ENCODE results near the gene SDHB.

The SDHB gene

DNA sequence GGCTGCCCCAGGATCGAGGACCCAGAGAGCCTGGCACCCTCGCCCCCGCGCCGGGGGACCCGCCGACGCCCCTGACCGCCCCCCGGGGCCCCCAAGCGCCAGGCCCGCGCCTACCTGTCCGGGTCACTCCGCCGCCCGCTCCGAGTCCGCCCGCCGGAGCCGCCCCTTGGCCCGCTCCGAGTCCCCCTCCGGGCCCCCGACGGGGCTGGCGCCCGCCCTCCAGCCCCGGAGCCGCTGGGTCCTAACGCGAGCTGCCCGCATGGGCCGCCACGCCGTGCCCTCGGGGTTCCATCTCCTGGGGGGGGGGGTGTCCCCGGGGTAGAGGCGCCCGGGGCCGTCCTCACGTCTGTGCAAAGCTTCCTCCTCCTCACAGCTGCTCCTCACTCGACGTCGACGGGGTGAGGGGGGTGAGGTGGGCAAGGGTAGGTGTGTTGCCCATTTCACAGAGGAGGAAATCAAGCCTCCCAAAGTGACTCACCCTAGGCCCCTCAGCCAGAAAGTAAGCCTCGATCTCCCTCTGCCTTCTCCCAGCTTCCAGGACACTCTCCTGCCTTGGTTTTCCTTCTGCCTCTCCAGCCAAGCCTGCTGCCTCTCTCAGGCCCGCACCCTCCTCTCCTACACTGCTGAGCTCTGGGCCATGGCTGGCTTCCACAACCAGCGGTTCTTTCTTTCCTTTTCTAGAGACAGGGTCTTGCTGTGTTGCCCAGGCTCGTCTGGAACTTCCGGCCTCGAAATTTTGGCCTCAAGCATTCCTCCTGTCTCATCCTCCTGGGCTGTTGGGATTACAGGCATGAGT is 73.2 kb downstream of the SDHB start, which contains the start of gene MFAP2:
Gene MFAP2, minus strand, starts transcription at position 148 of the 796 bp plus-strand sequence. CDS start 2,347 bp downstream, outside the sequence.
- DNase-seq: no peak

DNA sequence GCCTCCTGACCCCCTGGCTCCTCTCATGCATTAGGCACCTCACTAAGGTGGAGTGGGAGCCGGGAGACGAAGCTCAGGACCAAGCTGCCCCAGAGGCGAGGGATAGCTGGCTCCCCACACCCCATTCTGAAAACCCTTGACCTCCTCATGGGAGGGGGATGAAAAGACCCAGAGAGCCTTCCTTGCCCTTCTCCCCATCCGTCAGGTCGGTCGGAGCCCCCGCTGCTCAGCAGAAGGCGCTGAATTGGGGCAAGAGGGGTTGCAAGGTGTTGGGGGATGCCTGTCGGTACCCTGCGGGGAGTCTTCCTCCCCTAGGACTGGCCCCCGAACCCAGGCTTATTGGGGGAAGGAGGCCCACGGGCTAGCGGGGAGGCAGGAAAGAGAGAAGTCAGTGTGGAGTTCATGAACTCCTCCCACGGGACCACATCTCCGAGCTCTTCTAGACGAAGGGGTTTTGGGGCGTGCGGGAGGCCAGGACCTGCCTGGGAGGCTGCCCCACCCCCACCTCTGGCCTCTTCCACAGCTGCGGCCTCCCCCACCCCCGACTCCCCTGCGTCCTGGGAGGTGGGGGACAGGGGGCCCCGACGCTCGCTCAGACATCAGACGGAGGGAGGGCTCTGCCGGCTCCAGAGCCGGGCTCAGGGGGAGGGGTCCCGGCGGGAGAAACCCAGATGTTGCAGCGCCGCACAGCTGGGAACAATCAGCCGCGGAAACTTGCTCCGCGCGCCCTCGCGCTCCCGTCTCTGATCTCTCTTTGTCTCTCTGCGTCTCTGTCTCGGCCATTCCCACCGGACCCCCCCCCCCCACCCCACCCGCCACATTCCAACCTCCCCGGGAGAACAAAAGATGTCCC is 74.1 kb downstream of the SDHB start:
- no peak for DNase-seq

DNA sequence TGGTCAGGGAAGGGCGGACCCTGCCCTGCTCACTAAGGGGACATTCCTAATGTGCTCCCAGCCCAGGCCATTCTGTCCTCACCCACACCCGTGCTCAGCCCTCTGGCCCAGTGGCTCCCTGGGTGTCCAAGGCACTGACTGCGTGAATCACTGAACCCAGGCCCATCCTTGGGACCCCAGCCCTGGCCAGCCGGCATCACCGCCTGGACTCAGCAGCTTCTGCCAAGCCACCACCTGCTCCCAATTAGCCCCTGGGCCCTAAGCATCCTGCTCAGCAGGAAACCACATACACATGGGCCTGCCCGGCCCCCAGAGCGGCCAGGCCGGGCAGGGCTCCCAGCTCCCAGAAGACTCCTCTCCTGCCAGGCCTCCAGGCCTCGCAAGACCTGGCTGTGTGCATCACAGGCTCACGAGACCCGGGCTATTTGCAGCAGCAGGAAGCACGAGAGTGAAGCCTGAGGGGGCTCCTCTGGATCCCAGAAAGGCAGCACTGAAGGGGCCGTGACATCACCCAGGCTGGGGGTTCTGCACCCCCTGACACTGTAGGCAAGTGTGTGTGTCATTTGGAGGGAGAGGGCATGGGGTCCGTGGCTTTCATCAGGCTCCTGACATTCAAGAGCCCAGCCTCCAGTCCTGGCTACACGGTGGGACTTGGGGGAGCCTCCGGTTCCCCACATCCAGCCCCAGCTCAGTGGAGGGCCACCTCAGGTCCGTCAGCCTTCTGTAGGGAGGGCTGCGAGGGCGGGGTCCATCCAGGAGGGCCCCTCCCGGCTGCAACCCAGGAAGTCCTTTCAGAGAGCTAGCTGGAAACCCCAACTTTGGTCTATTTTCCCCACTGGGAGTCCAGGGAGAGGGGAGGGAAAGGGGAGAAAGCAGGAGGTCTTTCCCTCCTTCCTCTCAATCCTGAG is 75.0 kb downstream of the SDHB start:
- no peak for DNase-seq

DNA sequence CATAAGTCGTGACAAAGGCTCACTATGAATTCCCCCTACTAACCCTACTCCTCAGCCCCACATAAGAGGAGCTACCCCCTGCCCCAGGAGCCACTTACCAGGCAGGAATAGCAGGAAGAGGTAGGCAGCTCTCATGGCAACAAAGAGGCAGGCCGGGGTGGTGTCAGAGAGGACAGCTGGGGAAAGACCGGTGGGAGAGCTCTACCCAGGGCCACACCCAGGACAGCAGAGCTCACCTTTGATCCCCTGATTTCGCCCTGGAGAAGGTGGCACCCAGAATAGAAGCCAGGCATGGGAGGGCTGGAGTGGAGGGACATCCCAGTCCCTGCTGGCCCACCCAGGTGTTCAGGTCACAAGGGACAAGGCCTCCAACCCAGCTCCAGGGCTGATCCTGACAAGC is 75.7 kb downstream of the SDHB start:
- no peak for DNase-seq

DNA sequence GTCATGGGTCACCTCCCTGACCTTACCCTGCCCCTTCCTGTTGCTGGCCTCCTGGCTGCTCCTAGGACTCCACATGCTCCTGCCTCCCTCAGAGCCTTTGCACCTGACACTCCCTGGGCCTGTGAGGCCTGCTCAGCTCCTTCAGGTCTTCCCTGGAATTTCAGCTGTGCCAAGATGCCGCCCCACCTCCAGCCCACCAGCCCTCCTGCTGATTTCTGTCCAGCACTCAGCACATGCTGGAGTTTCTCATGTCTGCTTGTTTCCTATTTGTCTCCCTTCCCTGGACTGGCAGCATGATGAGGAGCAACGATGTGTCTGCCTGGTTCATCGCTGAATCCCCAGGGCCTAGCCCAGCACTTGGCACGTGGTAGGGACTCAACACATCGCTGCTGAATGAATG is 76.5 kb downstream of the SDHB start:
- no peak for DNase-seq

DNA sequence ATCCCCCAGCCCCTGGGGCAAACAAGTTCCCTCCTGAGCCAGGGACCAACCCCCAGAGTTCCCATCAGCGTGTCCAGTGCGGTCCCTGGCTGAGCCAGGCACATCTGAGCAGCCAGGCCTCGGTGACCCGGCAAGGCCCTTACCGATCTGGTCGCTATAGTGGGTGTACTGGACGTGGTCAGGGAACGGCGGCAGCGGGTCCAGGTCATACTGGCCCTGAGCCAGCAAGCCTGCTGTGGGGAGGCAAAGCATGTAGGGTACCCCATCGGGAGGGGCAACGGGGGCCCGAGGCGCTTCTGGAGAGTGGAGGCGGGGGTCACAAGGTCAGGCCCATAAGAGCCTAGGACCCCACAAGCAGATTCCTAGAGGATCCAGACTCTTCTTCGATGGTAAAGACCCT is 76.9 kb downstream of the SDHB start:
- no peak for DNase-seq

DNA sequence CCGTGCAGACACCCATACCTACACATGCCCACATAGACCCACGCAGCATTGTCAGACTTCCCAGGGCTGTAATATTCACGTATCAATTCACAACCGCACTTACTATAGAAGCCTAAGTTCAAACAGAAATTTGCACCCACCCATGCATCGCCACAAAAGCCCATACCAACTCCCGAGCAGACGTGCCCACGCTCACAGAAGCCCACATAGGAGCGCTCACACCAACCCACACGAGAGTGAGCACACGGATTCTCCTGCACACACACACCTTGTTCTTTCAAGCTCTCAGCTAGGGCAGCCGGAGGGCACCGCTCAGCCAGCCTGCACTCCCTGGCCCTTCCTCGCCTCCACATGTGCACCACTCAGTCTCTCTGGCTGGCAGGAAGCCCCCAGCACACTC is 78.0 kb downstream of the SDHB start:
- DNase-seq: no peak

DNA sequence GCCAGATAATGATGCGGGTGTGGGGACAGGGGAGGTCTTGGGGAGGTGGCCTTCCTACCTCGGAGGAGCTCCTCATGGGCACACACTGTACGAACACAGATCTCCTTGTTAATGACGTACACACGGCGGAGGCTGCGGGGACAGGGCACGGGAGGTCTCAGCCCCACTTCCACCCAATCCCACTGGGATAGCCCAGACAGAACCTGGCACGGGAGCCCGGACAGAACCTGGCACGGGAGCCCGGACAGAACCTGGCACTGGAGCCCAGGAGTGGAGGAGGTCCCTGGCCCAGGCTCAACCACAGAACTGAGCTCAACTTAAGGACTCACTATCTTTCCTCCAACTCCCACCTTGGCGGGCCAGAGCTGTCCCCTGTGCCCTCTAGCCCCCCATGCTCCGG is 78.6 kb downstream of the SDHB start:
- no peak for DNase-seq

DNA sequence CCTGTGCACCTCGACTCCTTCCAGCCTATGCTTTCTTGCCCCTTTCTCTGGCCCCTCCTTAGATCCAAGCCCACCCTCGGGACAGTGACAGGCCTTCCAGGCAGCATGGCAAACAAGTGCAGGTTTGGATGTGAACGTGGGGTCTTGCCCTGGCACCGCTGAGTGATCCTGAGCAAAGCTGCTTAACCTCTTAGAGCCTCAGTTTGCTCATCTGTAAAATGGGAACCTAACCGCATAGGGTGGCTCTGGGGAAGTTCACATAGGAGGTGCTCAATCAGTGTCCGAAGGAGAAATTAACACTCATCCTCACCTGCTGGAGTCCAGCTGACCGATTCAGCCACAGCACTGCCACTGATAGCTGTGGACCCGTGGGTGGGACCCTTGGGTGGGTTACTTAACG is 80.6 kb downstream of the SDHB start:
- no peak for DNase-seq

DNA sequence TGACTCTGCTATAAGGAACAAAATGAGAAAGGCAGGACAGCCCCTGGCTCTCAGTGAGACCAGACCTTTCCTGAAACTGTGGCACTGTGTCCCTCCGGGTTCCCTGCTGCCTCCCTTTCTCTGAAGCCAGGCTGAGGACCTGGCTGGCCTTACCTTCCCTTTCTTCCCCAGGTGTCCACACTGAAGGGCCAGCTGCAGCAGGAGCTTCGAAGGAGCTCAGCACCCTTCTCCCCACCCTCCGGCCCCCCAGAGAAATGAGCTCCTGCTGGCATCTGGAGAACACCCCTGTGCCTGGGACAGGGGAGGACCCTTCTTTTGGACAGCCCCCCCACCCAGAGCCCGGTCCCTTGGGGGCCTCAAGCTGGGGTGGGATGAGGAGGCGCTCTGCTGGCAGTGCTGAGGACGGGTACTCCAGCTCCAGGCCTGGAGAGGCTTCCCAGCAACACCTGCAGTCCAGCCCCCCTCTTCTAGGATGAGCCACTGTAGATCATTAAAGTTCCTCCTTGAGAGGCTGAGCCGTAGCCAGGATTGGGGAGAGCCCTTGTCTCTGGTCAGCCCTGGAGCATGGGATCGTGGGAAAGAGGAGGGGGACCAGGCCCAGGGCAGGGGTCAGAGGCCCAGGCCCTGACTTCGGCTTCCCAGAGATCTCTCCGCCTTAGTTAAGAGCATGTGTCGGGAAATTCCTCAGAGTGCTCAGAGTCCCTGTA is 81.5 kb downstream of the SDHB start:
- no peak for DNase-seq

DNA sequence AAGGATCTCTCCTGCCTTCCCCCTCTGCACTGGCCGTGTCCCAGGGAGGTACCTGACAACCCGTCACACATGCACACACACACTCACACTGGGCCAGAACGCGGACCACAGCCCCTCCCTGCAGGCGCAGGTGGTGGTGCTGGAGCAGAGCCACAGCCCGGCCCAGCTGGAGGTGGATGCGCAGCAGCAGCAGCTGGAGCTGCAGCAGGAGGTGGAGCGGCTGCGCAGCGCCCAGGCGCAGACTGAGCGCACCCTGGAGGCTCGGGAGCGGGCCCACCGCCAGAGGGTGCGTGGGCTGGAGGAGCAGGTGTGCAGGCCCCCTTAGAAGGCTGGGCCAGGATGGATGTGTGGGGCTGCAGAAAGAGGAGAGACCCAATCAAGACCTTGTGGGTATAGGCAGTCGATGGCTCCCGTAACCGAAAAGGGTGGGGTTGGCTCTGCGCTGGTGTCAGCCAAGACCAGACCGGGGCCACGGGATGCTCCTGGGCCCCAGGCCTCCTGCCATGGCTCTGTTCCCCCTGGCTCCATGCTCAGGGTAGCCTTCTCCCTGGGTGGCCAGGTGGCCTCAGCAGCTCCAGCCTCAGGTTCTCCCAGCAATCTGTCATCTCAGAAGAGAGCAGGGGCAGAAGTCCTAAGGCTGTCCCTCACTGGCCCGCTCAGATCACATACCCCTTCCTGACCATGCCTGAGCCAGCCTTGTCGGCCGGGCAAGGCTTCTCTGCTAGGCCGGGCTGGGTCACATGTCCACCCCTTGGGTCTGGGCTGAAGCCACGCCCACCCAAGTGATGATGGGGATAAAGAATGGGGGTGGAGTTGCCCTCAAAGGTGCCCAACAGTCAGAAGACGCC is 82.3 kb downstream of the SDHB start:
- no peak for DNase-seq

DNA sequence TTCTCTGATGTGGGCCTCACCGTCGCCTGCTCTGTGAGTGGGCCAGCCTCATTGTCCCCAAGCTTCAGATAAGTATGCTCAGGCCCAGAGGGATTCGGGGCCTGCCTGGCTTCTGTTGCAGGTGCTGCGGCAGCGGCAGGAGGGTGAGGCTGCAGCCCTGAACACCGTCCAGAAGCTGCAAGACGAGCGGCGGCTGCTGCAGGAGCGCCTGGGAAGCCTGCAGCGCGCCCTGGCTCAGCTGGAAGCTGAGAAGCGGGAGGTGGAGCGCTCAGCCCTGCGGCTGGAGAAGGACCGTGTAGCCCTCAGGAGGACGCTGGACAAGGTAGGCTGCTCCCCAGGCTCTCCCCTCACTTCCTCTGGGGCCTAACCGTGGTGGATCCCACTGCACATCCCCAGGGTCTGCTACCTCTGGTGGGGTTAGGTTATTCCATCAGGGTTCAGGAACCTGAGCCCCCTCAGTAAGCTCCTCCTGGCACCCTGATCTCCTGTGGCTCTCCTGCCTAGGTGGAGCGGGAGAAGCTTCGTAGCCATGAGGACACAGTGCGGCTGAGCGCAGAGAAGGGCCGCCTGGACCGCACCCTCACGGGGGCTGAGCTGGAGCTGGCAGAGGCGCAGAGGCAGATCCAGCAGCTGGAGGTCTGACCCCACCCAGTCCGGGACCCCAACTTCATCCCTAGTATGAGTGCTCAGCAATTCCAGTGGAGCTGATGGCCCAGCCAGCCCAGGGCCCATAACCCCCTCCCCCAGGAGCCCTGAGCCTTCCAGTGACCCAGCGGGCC is 83.5 kb downstream of the SDHB start:
- DNase-seq: no peak

DNA sequence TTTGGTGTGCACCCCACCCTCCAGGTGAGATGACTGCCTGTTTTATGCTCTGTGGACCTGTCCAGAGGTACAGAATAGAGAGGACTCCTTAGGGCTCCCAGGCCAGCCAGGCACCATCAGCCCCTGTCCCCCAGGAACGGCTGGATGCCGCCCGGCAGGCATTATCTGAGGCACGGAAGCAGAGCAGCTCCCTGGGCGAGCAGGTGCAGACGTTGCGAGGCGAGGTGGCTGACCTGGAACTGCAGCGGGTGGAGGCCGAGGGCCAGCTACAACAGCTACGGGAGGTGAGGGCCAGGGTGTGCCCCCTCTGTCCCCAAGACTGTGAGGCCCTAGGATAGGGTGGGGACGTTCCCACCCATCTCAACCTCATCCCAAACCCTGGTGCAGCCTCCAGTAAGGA is 84.2 kb downstream of the SDHB start:
- no peak for DNase-seq

DNA sequence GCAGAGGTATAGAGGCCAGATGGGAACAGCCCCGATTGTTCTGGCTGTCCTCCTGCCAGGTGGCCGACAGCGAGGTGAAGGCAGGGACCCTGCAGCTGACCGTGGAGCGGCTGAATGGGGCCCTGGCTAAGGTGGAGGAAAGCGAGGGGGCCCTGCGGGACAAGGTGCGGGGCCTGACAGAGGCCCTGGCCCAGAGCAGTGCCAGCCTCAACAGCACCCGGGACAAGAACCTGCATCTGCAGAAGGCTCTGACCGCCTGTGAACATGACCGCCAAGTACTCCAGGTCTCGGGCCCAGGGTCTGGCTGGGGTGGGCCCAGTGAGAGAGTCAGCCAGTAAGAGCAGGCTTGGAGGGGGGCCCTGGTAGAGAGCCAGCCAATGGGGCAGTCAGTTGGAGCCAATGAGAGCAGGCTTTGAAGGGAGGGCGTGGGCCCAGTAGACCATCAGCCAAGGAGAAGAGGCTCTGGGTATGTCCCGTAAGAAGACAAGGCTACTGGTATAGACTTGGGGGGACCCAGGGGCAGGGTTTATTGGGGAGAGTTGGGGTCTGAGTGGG is 84.7 kb downstream of the SDHB start:
- DNase-seq: no peak

Data from NCI-H1436 treated with DMSO at 0.1 percent for 48 hours (cell line).